AG20443 (cell line): ENCODE results near the gene ADAP1.
A peak's percentile ranks its signal among the peaks of the same experiment; 100 is the strongest.

ENCODE experiments used
- DNase-seq: peaks from one replicate; pipeline ENCODE4 v3.0.0; 2012; ENCODE audit warnings: low spot score, mixed read lengths

Gene ADAP1

GRCh38 chr7:988426-988911, 34.0 kb upstream of the ADAP1 start:
- DNase-seq, result no peak

- no peak for DNase-seq
These were observed 33.4 kb upstream of the ADAP1 start for GRCh38 chr7:987909-988308.

- DNase-seq, result no peak
These were observed 32.6 kb upstream of the ADAP1 start for GRCh38 chr7:986766-987751.

GRCh38 chr7:985915-986741, 31.6 kb upstream of the ADAP1 start:
- DNase-seq, result peak; percentile 35

- no peak for DNase-seq
These were observed 30.6 kb upstream of the ADAP1 start for GRCh38 chr7:985127-985416.

- DNase-seq, result no peak
These were observed 30.1 kb upstream of the ADAP1 start for GRCh38 chr7:984361-985126.

GRCh38 chr7:983616-984071, 29.2 kb upstream of the ADAP1 start:
- no peak for DNase-seq

GRCh38 chr7:983004-983615, 28.6 kb upstream of the ADAP1 start, which contains the start of gene CYP2W1:
Gene CYP2W1, plus strand, starts transcription at chr7:983181. Its CDS starts 31 bp downstream, at chr7:983212.
- DNase-seq, result no peak

- no peak for DNase-seq
These were observed 28.1 kb upstream of the ADAP1 start for GRCh38 chr7:982511-983003.

GRCh38 chr7:981793-982510, 27.5 kb upstream of the ADAP1 start:
- no peak for DNase-seq

GRCh38 chr7:979886-980571, 25.5 kb upstream of the ADAP1 start:
- DNase-seq, result peak; percentile 38

- no peak for DNase-seq
These were observed 24.7 kb upstream of the ADAP1 start for GRCh38 chr7:979151-979550.

GRCh38 chr7:978416-979091, 24.1 kb upstream of the ADAP1 start:
- DNase-seq, result no peak

- DNase-seq, result no peak
These were observed 23.5 kb upstream of the ADAP1 start for GRCh38 chr7:978049-978346.

- DNase-seq, result no peak
These were observed 23.0 kb upstream of the ADAP1 start for GRCh38 chr7:977326-978048.

GRCh38 chr7:976901-977325, 22.4 kb upstream of the ADAP1 start:
- no peak for DNase-seq

- no peak for DNase-seq
These were observed 21.4 kb upstream of the ADAP1 start for GRCh38 chr7:975702-976473.
